ENCODE data around the gene MAPK7.

GRCh38 chr17:19354748-19355147 is 23.6 kb upstream of the MAPK7 start:
- TF ChIP-seq CTCF (IDR thresholded peaks at IDR 0.05): no peak
- TF ChIP-seq POLR2A (IDR thresholded peaks at IDR 0.05): no peak
